Measurements from ENCODE around the gene SLC6A6.

SLC6A6 gene

GRCh38 chr3:14524311-14524711, 121.9 kb downstream of the SLC6A6 start:
- no peak for DNase-seq (ENCODE audit: low read depth)
- no peak overlapping the region for H3K4me3 ChIP-seq (ENCODE audit: low read depth, low read length)

- H3K4me3 ChIP-seq (ENCODE audit: low read depth, low read length), result no peak overlapping the region
- no peak for DNase-seq (ENCODE audit: low read depth)
Measured at GRCh38 chr3:14524920-14525660, 122.7 kb downstream of the SLC6A6 start.

GRCh38 chr3:14525685-14526631, 123.6 kb downstream of the SLC6A6 start:
- H3K4me3 ChIP-seq (ENCODE audit: low read depth, low read length), result no peak overlapping the region
- DNase-seq (ENCODE audit: low read depth), result no peak

- no peak for DNase-seq (ENCODE audit: low read depth)
Measured at GRCh38 chr3:14528081-14528480, 125.7 kb downstream of the SLC6A6 start.

GRCh38 chr3:14531856-14532395, 129.5 kb downstream of the SLC6A6 start:
- DNase-seq (ENCODE audit: low read depth), result no peak

More at GRCh38 chr3:14528081-14528480, 125.7 kb downstream of the SLC6A6 start:
- H3K4me3 ChIP-seq (ENCODE audit: low read depth, low read length), result no peak overlapping the region

GRCh38 chr3:14532691-14533456, 130.5 kb downstream of the SLC6A6 start:
- no peak for DNase-seq (ENCODE audit: low read depth)
- H3K4me3 ChIP-seq (ENCODE audit: low read depth, low read length), result no peak overlapping the region

More at GRCh38 chr3:14531856-14532395, 129.5 kb downstream of the SLC6A6 start:
- H3K4me3 ChIP-seq (ENCODE audit: low read depth, low read length), result no peak overlapping the region

- no peak overlapping the region for H3K4me3 ChIP-seq (ENCODE audit: low read depth, low read length)
- no peak for DNase-seq (ENCODE audit: low read depth)
Measured at GRCh38 chr3:14533457-14533958, 131.1 kb downstream of the SLC6A6 start.

- DNase-seq (ENCODE audit: low read depth), result no peak
- no peak overlapping the region for H3K4me3 ChIP-seq (ENCODE audit: low read depth, low read length)
Measured at GRCh38 chr3:14534516-14535191, 132.2 kb downstream of the SLC6A6 start.

- no peak overlapping the region for H3K4me3 ChIP-seq (ENCODE audit: low read depth, low read length)
- no peak for DNase-seq (ENCODE audit: low read depth)
Measured at GRCh38 chr3:14535616-14536015, 133.2 kb downstream of the SLC6A6 start.

GRCh38 chr3:14536055-14536815, 133.8 kb downstream of the SLC6A6 start:
- H3K4me3 ChIP-seq (ENCODE audit: low read depth, low read length), result no peak overlapping the region

GRCh38 chr3:14536837-14537589, 134.6 kb downstream of the SLC6A6 start:
- DNase-seq (ENCODE audit: low read depth), result no peak
- H3K4me3 ChIP-seq (ENCODE audit: low read depth, low read length), result no peak overlapping the region

More at GRCh38 chr3:14536055-14536815, 133.8 kb downstream of the SLC6A6 start:
- no peak for DNase-seq (ENCODE audit: low read depth)

GRCh38 chr3:14537590-14538450, 135.4 kb downstream of the SLC6A6 start:
- H3K4me3 ChIP-seq (ENCODE audit: low read depth, low read length), result no peak overlapping the region
- DNase-seq (ENCODE audit: low read depth), result no peak

GRCh38 chr3:14538451-14539088, 136.2 kb downstream of the SLC6A6 start:
- no peak for DNase-seq (ENCODE audit: low read depth)

More at GRCh38 chr3:14538451-14539088, 136.2 kb downstream of the SLC6A6 start:
- H3K4me3 ChIP-seq (ENCODE audit: low read depth, low read length), result no peak overlapping the region
